Skeletal muscle tissue (tissue), 4 donors: Measurements from ENCODE around the gene NPY. TPM values are rescaled to one million over a fixed set of nuclear protein-coding genes. Genes with fewer than 3 reads are reported as not detected.
A peak's percentile ranks its signal among the peaks of the same experiment; 100 is the strongest.

ENCODE experiments used
- H3K27ac ChIP-seq: one replicate; pipeline ENCODE4 v1.7.0; 2013; ENCODE audit warnings: mild to moderate bottlenecking, low read depth, low read length, inconsistent platforms
- H3K27me3 ChIP-seq, 3 donors: one replicate each; pipeline ENCODE4 v1.7.0; 2013; ENCODE audit warnings: low read length in 3 of 3; ENCODE audit not compliant: control insufficient read depth in 3 of 3, insufficient read depth in 3 of 3
- H3K36me3 ChIP-seq, 3 donors: one replicate each; pipeline ENCODE4 v1.7.0; 2013; ENCODE audit warnings: low read length in 3 of 3; ENCODE audit not compliant: control insufficient read depth in 3 of 3, insufficient read depth in 3 of 3
- H3K4me1 ChIP-seq, 3 donors: one replicate each; pipeline ENCODE4 v1.7.0; 2013; ENCODE audit warnings: low read length in 3 of 3, mild to moderate bottlenecking in 3 of 3; ENCODE audit not compliant: control insufficient read depth in 3 of 3, insufficient read depth in 3 of 3
- H3K4me3 ChIP-seq, 3 donors: one replicate each; pipeline ENCODE4 v1.7.0; 2013; ENCODE audit warnings: low read length in 3 of 3
- H3K9ac ChIP-seq, 3 donors: one replicate each; pipeline ENCODE4 v1.7.0; 2013; ENCODE audit warnings: low read length in 3 of 3, mild to moderate bottlenecking in 3 of 3, moderate library complexity in 2 of 3, low read depth in 1 of 3
- H3K9me3 ChIP-seq, 3 donors: one replicate each; pipeline ENCODE4 v1.7.0; 2013; ENCODE audit warnings: low read length in 3 of 3; ENCODE audit not compliant: control insufficient read depth in 3 of 3
- total RNA-seq: library from RNA; depleted of rRNA; stranded (reverse); fragments of >200 nt; gene quantifications from one replicate; pipeline ENCODE4 v1.2.3, GENCODE V29; 2014
- donor health status: Osteomylitis.

The NPY gene
- total RNA-seq, 1 donor from 2014 or later = 3.1 TPM

DNA sequence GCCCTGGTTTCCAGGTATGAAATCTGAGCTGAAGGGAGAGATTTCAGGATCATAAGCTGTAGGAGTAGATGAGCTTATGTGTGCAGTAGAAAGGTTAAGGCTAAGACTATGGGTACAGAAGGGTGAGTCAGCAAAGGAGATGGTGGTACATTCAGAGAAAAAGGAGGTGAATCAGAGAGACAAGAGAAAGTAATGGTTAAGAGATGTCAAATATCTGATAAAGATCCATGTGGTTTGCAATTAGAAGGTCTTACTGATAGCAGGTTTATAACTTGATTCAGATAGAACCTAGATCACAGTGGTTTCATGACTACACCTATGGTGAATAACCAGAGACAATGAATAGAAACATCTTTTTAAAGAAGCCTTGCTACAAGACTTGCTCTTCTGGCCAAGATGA, 4.5 kb upstream of the NPY start:
- Histone ChIP-seq H3K9ac (no peak overlapping the region), H3K27me3 (peaks cover 18 to 28% (median 21%) of the 10 kb centered on the region in 3 donors), H3K27ac (no peak overlapping the region), H3K4me3 (no peak overlapping the region), H3K9me3 (no peaks in the 10 kb centered on the region), H3K36me3 (no peaks in the 10 kb centered on the region), H3K4me1 (no peaks in the 10 kb centered on the region)

DNA sequence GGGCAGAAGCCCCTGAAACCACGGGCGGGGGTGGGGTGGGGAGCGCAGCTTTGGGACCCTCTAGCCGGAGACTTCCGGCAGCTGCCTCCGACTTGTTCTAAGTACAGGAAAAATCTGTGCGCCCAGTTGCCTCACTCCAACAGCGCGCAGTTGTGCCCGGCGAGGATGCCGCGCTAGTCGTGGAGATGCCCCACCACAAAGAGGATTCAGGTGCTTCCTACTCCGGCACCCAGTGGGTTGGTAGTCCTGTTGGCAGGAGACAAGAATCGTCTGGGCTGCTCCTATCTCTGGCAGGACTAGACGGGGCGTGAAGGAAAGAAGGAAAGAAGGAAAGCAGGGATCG, 465 bp upstream of the NPY start:
- H3K9ac ChIP-seq = no peak overlapping the region
- no peak overlapping the region for H3K27ac ChIP-seq
- no peaks in the 10 kb centered on the region for H3K36me3 ChIP-seq
- H3K9me3 ChIP-seq = no peaks in the 10 kb centered on the region
- peaks cover 0 to 8% (median 5%) of the 10 kb centered on the region in 3 donors for H3K4me1 ChIP-seq
- no peak overlapping the region for H3K4me3 ChIP-seq
- peaks cover 32 to 46% (median 40%) of the 10 kb centered on the region in 3 donors for H3K27me3 ChIP-seq

DNA sequence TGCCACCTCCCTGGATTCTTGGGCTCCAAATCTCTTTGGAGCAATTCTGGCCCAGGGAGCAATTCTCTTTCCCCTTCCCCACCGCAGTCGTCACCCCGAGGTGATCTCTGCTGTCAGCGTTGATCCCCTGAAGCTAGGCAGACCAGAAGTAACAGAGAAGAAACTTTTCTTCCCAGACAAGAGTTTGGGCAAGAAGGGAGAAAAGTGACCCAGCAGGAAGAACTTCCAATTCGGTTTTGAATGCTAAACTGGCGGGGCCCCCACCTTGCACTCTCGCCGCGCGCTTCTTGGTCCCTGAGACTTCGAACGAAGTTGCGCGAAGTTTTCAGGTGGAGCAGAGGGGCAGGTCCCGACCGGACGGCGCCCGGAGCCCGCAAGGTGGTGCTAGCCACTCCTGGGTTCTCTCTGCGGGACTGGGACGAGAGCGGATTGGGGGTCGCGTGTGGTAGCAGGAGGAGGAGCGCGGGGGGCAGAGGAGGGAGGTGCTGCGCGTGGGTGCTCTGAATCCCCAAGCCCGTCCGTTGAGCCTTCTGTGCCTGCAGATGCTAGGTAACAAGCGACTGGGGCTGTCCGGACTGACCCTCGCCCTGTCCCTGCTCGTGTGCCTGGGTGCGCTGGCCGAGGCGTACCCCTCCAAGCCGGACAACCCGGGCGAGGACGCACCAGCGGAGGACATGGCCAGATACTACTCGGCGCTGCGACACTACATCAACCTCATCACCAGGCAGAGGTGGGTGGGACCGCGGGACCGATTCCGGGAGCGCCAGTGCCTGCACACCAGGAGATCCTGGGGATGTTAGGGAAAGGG, 913 bp downstream of the NPY start:
- H3K27ac ChIP-seq = no peak overlapping the region
- no peaks in the 10 kb centered on the region for H3K9me3 ChIP-seq
- H3K9ac ChIP-seq = no peak overlapping the region
- H3K4me1 ChIP-seq = peaks cover 0 to 8% (median 5%) of the 10 kb centered on the region in 3 donors
- H3K36me3 ChIP-seq = no peaks in the 10 kb centered on the region
- peak overlapping the region in 2 of 3 donors; percentile 13 to 40 for H3K4me3 ChIP-seq
- H3K27me3 ChIP-seq = peaks cover 32 to 46% (median 44%) of the 10 kb centered on the region in 3 donors

- Histone ChIP-seq H3K4me1 (peaks cover 0 to 5% (median 2%) of the 10 kb centered on the region in 3 donors), H3K9me3 (no peaks in the 10 kb centered on the region), H3K9ac (no peak overlapping the region), H3K4me3 (no peak overlapping the region), H3K27ac (no peak overlapping the region), H3K27me3 (peaks cover 7 to 17% (median 12%) of the 10 kb centered on the region in 3 donors), H3K36me3 (no peaks in the 10 kb centered on the region)
These were observed 6.1 kb downstream of the NPY start for GRCh38 chr7:24290004-24290641.

DNA sequence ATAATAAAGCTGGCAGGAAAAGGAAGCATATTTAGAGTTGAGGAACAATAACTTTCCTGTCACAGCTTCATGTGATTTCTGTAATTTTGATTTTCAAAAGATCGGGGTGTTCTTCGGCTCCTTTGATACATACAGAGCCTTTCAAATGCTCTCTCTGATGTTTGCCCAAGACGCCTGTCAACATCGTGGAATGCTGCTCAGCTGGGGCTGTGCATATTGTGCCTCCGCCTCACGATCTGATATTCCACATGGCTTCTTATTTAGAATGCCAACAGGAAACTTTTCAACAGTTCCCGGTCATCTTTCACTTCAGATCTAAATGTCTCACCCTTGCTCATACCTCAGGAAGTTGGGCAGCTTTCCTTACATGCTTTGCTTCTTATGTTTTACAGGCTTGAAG, 7.3 kb downstream of the NPY start:
- H3K27ac ChIP-seq = no peak overlapping the region
- H3K27me3 ChIP-seq = peaks cover 0 to 10% (median under 1%) of the 10 kb centered on the region in 3 donors
- no peak overlapping the region for H3K4me3 ChIP-seq
- no peaks in the 10 kb centered on the region for H3K4me1 ChIP-seq
- no peaks in the 10 kb centered on the region for H3K36me3 ChIP-seq
- no peaks in the 10 kb centered on the region for H3K9me3 ChIP-seq
- H3K9ac ChIP-seq = no peak overlapping the region

- Histone ChIP-seq H3K36me3 (no peaks in the 10 kb centered on the region), H3K9me3 (no peaks in the 10 kb centered on the region), H3K27ac (no peak overlapping the region), H3K9ac (no peak overlapping the region), H3K27me3 (no peaks in the 10 kb centered on the region), H3K4me1 (no peaks in the 10 kb centered on the region), H3K4me3 (no peak overlapping the region)
These were observed 13.4 kb downstream of the NPY start for GRCh38 chr7:24297362-24297761.

DNA sequence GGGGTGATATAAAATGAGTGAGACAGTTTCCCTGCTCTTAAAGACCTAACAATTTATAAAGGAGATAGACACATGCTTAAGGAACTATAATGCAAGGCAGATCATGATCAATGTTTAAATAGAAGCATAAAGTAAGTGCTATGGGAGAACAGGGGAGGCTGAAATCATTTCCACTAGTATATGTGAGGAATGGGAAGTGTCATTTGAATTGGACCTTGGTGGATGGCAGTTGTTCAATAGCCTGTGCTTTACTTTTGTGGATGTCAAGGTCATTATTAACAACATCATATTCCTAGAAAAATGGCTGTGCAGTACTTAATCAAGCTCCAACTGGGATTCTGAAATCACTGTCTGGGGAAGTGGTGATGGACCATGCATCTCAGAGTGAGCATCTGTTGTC, 14.7 kb downstream of the NPY start:
- no peak overlapping the region for H3K4me3 ChIP-seq
- H3K4me1 ChIP-seq = no peaks in the 10 kb centered on the region
- no peaks in the 10 kb centered on the region for H3K36me3 ChIP-seq
- H3K9me3 ChIP-seq = no peaks in the 10 kb centered on the region
- no peak overlapping the region for H3K27ac ChIP-seq
- H3K9ac ChIP-seq = no peak overlapping the region
- no peaks in the 10 kb centered on the region for H3K27me3 ChIP-seq

- Histone ChIP-seq H3K4me1 (no peaks in the 10 kb centered on the region), H3K27me3 (no peaks in the 10 kb centered on the region), H3K4me3 (no peak overlapping the region), H3K36me3 (no peaks in the 10 kb centered on the region), H3K9me3 (no peaks in the 10 kb centered on the region), H3K9ac (no peak overlapping the region), H3K27ac (no peak overlapping the region)
These were observed 15.2 kb downstream of the NPY start for GRCh38 chr7:24299192-24299591.

DNA sequence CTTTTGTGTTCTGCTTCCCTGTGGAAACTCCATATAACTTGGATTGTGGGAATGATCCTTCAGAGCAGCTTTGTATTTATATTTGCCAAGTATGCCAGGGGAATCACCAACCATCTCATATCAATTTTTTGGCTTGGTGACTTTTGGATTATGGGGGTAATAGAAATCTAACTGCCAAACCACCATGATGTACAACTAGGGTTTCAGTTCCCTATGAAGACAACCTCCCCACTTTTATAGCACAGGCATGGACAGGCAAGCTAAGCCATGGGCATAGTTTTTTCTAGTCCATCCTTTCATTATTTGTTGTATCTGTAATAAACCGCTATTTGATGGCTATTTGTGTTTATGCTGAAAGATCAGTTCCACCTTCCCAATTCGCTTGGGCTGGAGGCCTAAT, 17.7 kb downstream of the NPY start:
- Histone ChIP-seq H3K9ac (no peak overlapping the region), H3K4me1 (no peaks in the 10 kb centered on the region), H3K36me3 (no peaks in the 10 kb centered on the region), H3K4me3 (no peak overlapping the region), H3K9me3 (no peaks in the 10 kb centered on the region), H3K27me3 (peaks cover 0 to 6% (median 0%) of the 10 kb centered on the region in 3 donors), H3K27ac (no peak overlapping the region)

GRCh38 chr7:24304494-24305095, 20.6 kb downstream of the NPY start:
- Histone ChIP-seq H3K9ac (no peak overlapping the region), H3K4me3 (no peak overlapping the region), H3K4me1 (no peaks in the 10 kb centered on the region), H3K27me3 (peaks cover 0 to 6% (median 0%) of the 10 kb centered on the region in 3 donors), H3K27ac (no peak overlapping the region), H3K9me3 (no peaks in the 10 kb centered on the region), H3K36me3 (no peaks in the 10 kb centered on the region)
